ENCODE data around the gene USP26. TPM values are rescaled to one million over a fixed set of nuclear protein-coding genes. Genes with fewer than 3 reads are reported as not detected.

USP26 gene
- total and polyA plus RNA-seq, 2 experiments from 2014 or later = not detected

DNA sequence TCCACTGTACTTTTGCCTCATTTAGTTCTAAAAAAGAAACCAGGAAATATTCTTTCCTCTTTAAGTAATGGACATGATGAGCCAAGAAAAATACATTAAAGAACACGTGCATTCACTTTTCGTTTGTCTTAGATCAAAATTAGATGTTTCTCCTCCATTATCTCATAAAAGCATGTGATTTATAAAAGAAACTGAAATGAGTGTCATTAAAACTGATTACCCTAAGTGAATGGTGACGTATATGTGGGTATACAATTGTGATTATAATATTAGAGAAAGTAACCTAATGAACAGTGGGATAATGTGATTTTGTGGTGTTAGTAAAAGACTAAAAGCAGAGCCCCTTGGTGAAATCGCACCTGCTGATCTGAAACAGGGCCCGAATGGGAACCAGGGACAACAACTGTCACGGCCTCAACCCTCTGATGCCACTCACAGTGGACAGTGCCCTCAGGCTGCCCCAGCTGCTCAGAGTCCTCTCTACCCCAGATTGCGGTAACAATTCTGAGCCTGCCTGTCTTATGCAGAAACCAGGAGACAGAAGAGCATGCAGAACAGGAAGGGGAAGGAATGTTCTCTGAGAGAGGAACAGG lies 112.8 kb downstream of the USP26 start:
- Histone ChIP-seq H3K27me3 (ENCODE audit: insufficient read depth) (no peaks in the 10 kb centered on the region), H3K9me2 (ENCODE audit: insufficient read depth) (no peaks in the 10 kb centered on the region), H3K27ac (ENCODE audit: low read depth) (no peak overlapping the region), H3K4me3 (no peak overlapping the region), H3K4me1 (ENCODE audit: insufficient read depth) (no peaks in the 10 kb centered on the region), H4K20me1 (replicated peaks; ENCODE audit: insufficient read depth) (no peaks in the 10 kb centered on the region), H3K79me2 (replicated peaks; ENCODE audit: insufficient read depth) (no peaks in the 10 kb centered on the region), H3K4me2 (no peak overlapping the region), H3K36me3 (ENCODE audit: insufficient read depth) (no peaks in the 10 kb centered on the region), H2AFZ (no peak overlapping the region), H3F3A (replicated peaks; ENCODE audit: low read depth) (no peaks in the 10 kb centered on the region)
- TF ChIP-seq ZNF331 (CRISPR knock-in tag; IDR thresholded peaks at IDR 0.05; ENCODE audit: low read depth) (no peak), CTCF (conservative IDR thresholded peaks at IDR 0.05; ENCODE audit: low read depth in 2 of 2) (no peak), NANOG (IDR thresholded peaks at IDR 0.05; ENCODE audit: borderline replicate concordance) (no peak), JUNB (IDR thresholded peaks at IDR 0.05; ENCODE audit: unreplicated experiment) (no peak), EZH2 (IDR thresholded peaks at IDR 0.05; ENCODE audit: low read depth, unreplicated experiment) (no peak), EZH2phosphoT487 (IDR thresholded peaks at IDR 0.05; ENCODE audit: unreplicated experiment) (no peak), STAT1 (IDR thresholded peaks at IDR 0.05; ENCODE audit: unreplicated experiment) (no peak), ZNF114 (CRISPR knock-in tag; IDR thresholded peaks at IDR 0.05) (no peak), REST (IDR thresholded peaks at IDR 0.05; ENCODE audit: unreplicated experiment) (no peak), POLR2AphosphoS5 (IDR thresholded peaks at IDR 0.05; ENCODE audit: low read depth) (no peak), CREB1 (CRISPR knock-in tag; IDR thresholded peaks at IDR 0.05; ENCODE audit: low read depth) (no peak)
- TF ChIP-seq, protein P1, sequence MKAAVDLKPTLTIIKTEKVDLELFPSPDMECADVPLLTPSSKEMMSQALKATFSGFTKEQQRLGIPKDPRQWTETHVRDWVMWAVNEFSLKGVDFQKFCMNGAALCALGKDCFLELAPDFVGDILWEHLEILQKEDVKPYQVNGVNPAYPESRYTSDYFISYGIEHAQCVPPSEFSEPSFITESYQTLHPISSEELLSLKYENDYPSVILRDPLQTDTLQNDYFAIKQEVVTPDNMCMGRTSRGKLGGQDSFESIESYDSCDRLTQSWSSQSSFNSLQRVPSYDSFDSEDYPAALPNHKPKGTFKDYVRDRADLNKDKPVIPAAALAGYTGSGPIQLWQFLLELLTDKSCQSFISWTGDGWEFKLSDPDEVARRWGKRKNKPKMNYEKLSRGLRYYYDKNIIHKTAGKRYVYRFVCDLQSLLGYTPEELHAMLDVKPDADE (IDR thresholded peaks at IDR 0.05) = no peak
- TF ChIP-seq, protein P2, sequence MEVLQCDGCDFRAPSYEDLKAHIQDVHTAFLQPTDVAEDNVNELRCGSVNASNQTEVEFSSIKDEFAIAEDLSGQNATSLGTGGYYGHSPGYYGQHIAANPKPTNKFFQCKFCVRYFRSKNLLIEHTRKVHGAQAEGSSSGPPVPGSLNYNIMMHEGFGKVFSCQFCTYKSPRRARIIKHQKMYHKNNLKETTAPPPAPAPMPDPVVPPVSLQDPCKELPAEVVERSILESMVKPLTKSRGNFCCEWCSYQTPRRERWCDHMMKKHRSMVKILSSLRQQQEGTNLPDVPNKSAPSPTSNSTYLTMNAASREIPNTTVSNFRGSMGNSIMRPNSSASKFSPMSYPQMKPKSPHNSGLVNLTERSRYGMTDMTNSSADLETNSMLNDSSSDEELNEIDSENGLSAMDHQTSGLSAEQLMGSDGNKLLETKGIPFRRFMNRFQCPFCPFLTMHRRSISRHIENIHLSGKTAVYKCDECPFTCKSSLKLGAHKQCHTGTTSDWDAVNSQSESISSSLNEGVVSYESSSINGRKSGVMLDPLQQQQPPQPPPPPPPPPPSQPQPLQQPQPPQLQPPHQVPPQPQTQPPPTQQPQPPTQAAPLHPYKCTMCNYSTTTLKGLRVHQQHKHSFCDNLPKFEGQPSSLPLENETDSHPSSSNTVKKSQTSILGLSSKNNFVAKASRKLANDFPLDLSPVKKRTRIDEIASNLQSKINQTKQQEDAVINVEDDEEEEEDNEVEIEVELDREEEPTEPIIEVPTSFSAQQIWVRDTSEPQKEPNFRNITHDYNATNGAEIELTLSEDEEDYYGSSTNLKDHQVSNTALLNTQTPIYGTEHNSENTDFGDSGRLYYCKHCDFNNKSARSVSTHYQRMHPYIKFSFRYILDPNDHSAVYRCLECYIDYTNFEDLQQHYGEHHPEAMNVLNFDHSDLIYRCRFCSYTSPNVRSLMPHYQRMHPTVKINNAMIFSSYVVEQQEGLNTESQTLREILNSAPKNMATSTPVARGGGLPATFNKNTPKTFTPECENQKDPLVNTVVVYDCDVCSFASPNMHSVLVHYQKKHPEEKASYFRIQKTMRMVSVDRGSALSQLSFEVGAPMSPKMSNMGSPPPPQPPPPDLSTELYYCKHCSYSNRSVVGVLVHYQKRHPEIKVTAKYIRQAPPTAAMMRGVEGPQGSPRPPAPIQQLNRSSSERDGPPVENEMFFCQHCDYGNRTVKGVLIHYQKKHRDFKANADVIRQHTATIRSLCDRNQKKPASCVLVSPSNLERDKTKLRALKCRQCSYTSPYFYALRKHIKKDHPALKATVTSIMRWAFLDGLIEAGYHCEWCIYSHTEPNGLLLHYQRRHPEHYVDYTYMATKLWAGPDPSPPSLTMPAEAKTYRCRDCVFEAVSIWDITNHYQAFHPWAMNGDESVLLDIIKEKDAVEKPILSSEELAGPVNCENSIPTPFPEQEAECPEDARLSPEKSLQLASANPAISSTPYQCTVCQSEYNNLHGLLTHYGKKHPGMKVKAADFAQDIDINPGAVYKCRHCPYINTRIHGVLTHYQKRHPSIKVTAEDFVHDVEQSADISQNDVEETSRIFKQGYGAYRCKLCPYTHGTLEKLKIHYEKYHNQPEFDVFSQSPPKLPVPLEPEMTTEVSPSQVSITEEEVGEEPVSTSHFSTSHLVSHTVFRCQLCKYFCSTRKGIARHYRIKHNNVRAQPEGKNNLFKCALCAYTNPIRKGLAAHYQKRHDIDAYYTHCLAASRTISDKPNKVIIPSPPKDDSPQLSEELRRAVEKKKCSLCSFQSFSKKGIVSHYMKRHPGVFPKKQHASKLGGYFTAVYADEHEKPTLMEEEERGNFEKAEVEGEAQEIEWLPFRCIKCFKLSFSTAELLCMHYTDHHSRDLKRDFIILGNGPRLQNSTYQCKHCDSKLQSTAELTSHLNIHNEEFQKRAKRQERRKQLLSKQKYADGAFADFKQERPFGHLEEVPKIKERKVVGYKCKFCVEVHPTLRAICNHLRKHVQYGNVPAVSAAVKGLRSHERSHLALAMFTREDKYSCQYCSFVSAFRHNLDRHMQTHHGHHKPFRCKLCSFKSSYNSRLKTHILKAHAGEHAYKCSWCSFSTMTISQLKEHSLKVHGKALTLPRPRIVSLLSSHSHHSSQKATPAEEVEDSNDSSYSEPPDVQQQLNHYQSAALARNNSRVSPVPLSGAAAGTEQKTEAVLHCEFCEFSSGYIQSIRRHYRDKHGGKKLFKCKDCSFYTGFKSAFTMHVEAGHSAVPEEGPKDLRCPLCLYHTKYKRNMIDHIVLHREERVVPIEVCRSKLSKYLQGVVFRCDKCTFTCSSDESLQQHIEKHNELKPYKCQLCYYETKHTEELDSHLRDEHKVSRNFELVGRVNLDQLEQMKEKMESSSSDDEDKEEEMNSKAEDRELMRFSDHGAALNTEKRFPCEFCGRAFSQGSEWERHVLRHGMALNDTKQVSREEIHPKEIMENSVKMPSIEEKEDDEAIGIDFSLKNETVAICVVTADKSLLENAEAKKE (CRISPR knock-in tag; IDR thresholded peaks at IDR 0.05) = no peak
- Mint-ChIP-seq H3K36me3 (ENCODE audit: low read depth) (no peaks in the 10 kb centered on the region), H3K4me3 (no peak overlapping the region), H3K27ac (no peak overlapping the region), H3K9me3 (no peaks in the 10 kb centered on the region), H3K27me3 (ENCODE audit: insufficient read depth, low read depth, poor library complexity) (no peaks in the 10 kb centered on the region), H3K4me1 (peaks cover 18% of the 10 kb centered on the region)
- DNase-seq (ENCODE audit: low spot score) = no peak
- no peak for ATAC-seq

Measured in GM23338 (cell line).